ENCODE measurements around the gene ITGB3.
"Not testable (repeated sequence)": the region's sequence is repeated elsewhere in the genome, so short reads cannot be mapped to it uniquely, and the experiment has no call there.

Gene ITGB3

GRCh38 chr17:47253541-47254402 is at the start of gene ITGB3:
ITGB3 (plus strand) TSS chr17:47253827; CDS start chr17:47253862, 35 bp downstream.
- DNase-seq = no peak

- no peak for DNase-seq
Measured at GRCh38 chr17:47203984-47204721, 49.5 kb upstream of the ITGB3 start.

- DNase-seq = no peak
Measured at GRCh38 chr17:47204722-47205418, 48.8 kb upstream of the ITGB3 start.

- DNase-seq = no peak
Measured at GRCh38 chr17:47205419-47205963, 48.1 kb upstream of the ITGB3 start.

GRCh38 chr17:47207143-47208067 is 46.2 kb upstream of the ITGB3 start:
- DNase-seq = no peak

- no peak for DNase-seq
Measured at GRCh38 chr17:47208744-47209488, 44.7 kb upstream of the ITGB3 start, which contains the start of gene MYL4. MYL4 (plus strand) TSS chr17:47209348; CDS start chr17:47209423, 75 bp downstream.

- no peak for DNase-seq
Measured at GRCh38 chr17:47209499-47209898, 44.1 kb upstream of the ITGB3 start.

GRCh38 chr17:47210105-47210504 is 43.5 kb upstream of the ITGB3 start:
- no peak for DNase-seq

GRCh38 chr17:47210779-47211178 is 42.8 kb upstream of the ITGB3 start:
- DNase-seq = no peak

- no peak for DNase-seq
Measured at GRCh38 chr17:47212458-47212857, 41.2 kb upstream of the ITGB3 start.

- no peak for DNase-seq
Measured at GRCh38 chr17:47213540-47213939, 40.1 kb upstream of the ITGB3 start.

- DNase-seq = no peak
Measured at GRCh38 chr17:47214931-47215330, 38.7 kb upstream of the ITGB3 start.

GRCh38 chr17:47216821-47217220 is 36.8 kb upstream of the ITGB3 start:
- DNase-seq = not testable (repeated sequence)

GRCh38 chr17:47217279-47217678 is 36.3 kb upstream of the ITGB3 start:
- DNase-seq = not testable (repeated sequence)

- no peak for DNase-seq
Measured at GRCh38 chr17:47218896-47219430, 34.7 kb upstream of the ITGB3 start.

GRCh38 chr17:47219621-47220475 is 33.8 kb upstream of the ITGB3 start:
- no peak for DNase-seq

GRCh38 chr17:47220531-47220999 is 33.1 kb upstream of the ITGB3 start:
- DNase-seq = no peak

- no peak for DNase-seq
Measured at GRCh38 chr17:47221154-47221553, 32.5 kb upstream of the ITGB3 start.

GRCh38 chr17:47222047-47222446 is 31.6 kb upstream of the ITGB3 start:
- DNase-seq = no peak

- no peak for DNase-seq
Measured at GRCh38 chr17:47223007-47223406, 30.6 kb upstream of the ITGB3 start.
